HG02973 (cell line): ENCODE data around the gene TGIF2LY.
"Not testable (repeated sequence)": the region's sequence is repeated elsewhere in the genome, so short reads cannot be mapped to it uniquely, and the experiment has no call there.

ENCODE experiments used
- ATAC-seq: cut with Tn5 transposase; IDR thresholded peaks from one replicate; pipeline ENCODE4 v1.9.1; 2021; ENCODE audit warnings: moderate library complexity; ENCODE audit not compliant: unreplicated experiment

TGIF2LY gene

DNA sequence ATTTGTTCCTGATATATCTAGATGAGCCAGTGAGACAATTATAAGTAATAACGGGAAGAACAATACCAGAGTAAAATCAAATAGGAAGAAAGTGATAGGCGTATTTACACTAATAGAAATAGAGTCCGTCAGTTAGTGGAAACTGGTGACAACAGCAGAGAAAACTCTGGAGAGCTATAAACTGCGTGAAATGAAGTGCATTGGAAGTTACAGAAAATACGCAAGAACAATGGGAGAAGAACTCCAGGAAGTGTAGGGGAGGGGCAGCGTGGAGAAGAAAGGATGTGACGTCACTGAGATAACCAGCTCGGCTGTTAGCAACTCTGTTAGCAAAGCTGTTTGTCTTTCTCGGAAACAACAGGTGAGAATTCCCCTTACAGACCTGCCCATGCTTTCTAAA is at the start of gene TGIF2LY:
TGIF2LY (plus strand) TSS at position 301 of the 400 bp plus-strand sequence. CDS start 178 bp downstream, outside the sequence.
- not testable (repeated sequence) for ATAC-seq
